H1 (cell line): ENCODE data around the gene SPHK1. TPM values are rescaled to one million over a fixed set of nuclear protein-coding genes. Genes with fewer than 3 reads are reported as not detected.

Experiments
- CREB1 ChIP-seq: IDR thresholded peaks from 2 replicates; pipeline ENCODE4 v1.6.1; 2012; ENCODE audit warnings: inconsistent platforms
- EZH2 ChIP-seq: fragments of 200-600 bp; sonication (generic); IDR thresholded peaks from 2 replicates; pipeline ENCODE4 v1.7.1; 2012; ENCODE audit warnings: low read depth, mild to moderate bottlenecking, moderate library complexity, low read length, inconsistent platforms; ENCODE audit not compliant: severe bottlenecking
- FOSL1 ChIP-seq: IDR thresholded peaks from 2 replicates; pipeline ENCODE4 v1.6.1; 2011; ENCODE audit warnings: mild to moderate bottlenecking, low read depth, low read length, moderate library complexity; ENCODE audit not compliant: insufficient read depth
- NRF1 ChIP-seq: IDR thresholded peaks from 2 replicates; pipeline ENCODE4 v1.6.1; 2011; ENCODE audit warnings: mild to moderate bottlenecking, low read depth, low read length, improper control_type of control experiment
- RNF2 ChIP-seq: fragments of 200-900, 300-1000 bp; sonication (generic); IDR thresholded peaks from 2 replicates; pipeline ENCODE4 v1.7.1; 2016; ENCODE audit warnings: borderline replicate concordance, low read depth, mild to moderate bottlenecking, antibody characterized with exemption, low read length; ENCODE audit not compliant: poor library complexity, severe bottlenecking; ENCODE audit errors: missing control alignments
- SIRT6 ChIP-seq: IDR thresholded peaks from one replicate; pipeline ENCODE4 v1.7.1; 2012; ENCODE audit warnings: low read length, inconsistent platforms
- SIX5 ChIP-seq: IDR thresholded peaks from 2 replicates; pipeline ENCODE4 v1.6.1; 2011; ENCODE audit warnings: mild to moderate bottlenecking, low read depth, low read length
- polyA plus RNA-seq, 7 experiments: library from polyadenylated mRNA; depleted of rRNA in 3 of 7; stranded (reverse) in 5 of 7; unstranded in 2 of 7; fragments of >200 nt in 5 of 7; fragments of 200-250 nt in 2 of 7; gene quantifications; 1 replicate in 5 of 7; 2 replicates in 1 of 7; 4 replicates in 1 of 7; pipeline versions ENCODE4 v1.2.1 to v1.2.3, GENCODE V29; 2011 to 2013; ENCODE audit warnings: missing spikeins in 2 of 7, mixed read lengths in 2 of 7
- total RNA-seq: library from RNA; stranded (reverse); fragmentation: NEBNext Ultra II Directional; extraction: Animal tissue kit (Norgen Biotek cat#: 25700); gene quantifications from 2 replicates; pipeline ENCODE4 v1.2.1, GENCODE V29; 2021
- TF ChIP-seq, protein P1 (sequence below): fragments of 300-600 bp; sonication (generic); IDR thresholded peaks from 2 replicates; pipeline ENCODE4 v1.7.1; 2012; ENCODE audit warnings: low read length, moderate library complexity, mild to moderate bottlenecking, inconsistent platforms; ENCODE audit not compliant: insufficient replicate concordance

Gene SPHK1
- total and polyA plus RNA-seq, 2 of the 8 experiments (the other 6 are each of a cell fraction or from before 2014, with no cell fraction given), result 2.4 TPM

DNA sequence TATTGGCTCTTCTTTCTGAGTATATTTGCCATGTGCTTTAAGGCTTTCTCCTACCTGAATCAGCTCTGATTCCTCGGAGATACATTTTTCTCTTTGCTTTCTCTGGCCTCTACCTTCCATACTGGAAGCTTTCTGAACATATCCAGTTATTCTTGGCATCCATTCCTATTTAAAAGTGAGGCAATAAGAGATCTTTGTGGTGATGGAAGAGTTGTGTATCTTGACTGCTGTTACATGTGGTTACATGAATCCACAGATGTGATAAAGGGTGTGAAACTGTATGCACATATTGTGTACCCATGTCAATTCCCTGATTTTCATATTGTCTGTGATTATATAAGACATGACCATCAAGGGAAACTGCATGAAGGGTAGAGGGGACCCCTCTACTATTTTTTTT is 44.1 kb downstream of the SPHK1 start (continued):
- TF ChIP-seq, protein P1, sequence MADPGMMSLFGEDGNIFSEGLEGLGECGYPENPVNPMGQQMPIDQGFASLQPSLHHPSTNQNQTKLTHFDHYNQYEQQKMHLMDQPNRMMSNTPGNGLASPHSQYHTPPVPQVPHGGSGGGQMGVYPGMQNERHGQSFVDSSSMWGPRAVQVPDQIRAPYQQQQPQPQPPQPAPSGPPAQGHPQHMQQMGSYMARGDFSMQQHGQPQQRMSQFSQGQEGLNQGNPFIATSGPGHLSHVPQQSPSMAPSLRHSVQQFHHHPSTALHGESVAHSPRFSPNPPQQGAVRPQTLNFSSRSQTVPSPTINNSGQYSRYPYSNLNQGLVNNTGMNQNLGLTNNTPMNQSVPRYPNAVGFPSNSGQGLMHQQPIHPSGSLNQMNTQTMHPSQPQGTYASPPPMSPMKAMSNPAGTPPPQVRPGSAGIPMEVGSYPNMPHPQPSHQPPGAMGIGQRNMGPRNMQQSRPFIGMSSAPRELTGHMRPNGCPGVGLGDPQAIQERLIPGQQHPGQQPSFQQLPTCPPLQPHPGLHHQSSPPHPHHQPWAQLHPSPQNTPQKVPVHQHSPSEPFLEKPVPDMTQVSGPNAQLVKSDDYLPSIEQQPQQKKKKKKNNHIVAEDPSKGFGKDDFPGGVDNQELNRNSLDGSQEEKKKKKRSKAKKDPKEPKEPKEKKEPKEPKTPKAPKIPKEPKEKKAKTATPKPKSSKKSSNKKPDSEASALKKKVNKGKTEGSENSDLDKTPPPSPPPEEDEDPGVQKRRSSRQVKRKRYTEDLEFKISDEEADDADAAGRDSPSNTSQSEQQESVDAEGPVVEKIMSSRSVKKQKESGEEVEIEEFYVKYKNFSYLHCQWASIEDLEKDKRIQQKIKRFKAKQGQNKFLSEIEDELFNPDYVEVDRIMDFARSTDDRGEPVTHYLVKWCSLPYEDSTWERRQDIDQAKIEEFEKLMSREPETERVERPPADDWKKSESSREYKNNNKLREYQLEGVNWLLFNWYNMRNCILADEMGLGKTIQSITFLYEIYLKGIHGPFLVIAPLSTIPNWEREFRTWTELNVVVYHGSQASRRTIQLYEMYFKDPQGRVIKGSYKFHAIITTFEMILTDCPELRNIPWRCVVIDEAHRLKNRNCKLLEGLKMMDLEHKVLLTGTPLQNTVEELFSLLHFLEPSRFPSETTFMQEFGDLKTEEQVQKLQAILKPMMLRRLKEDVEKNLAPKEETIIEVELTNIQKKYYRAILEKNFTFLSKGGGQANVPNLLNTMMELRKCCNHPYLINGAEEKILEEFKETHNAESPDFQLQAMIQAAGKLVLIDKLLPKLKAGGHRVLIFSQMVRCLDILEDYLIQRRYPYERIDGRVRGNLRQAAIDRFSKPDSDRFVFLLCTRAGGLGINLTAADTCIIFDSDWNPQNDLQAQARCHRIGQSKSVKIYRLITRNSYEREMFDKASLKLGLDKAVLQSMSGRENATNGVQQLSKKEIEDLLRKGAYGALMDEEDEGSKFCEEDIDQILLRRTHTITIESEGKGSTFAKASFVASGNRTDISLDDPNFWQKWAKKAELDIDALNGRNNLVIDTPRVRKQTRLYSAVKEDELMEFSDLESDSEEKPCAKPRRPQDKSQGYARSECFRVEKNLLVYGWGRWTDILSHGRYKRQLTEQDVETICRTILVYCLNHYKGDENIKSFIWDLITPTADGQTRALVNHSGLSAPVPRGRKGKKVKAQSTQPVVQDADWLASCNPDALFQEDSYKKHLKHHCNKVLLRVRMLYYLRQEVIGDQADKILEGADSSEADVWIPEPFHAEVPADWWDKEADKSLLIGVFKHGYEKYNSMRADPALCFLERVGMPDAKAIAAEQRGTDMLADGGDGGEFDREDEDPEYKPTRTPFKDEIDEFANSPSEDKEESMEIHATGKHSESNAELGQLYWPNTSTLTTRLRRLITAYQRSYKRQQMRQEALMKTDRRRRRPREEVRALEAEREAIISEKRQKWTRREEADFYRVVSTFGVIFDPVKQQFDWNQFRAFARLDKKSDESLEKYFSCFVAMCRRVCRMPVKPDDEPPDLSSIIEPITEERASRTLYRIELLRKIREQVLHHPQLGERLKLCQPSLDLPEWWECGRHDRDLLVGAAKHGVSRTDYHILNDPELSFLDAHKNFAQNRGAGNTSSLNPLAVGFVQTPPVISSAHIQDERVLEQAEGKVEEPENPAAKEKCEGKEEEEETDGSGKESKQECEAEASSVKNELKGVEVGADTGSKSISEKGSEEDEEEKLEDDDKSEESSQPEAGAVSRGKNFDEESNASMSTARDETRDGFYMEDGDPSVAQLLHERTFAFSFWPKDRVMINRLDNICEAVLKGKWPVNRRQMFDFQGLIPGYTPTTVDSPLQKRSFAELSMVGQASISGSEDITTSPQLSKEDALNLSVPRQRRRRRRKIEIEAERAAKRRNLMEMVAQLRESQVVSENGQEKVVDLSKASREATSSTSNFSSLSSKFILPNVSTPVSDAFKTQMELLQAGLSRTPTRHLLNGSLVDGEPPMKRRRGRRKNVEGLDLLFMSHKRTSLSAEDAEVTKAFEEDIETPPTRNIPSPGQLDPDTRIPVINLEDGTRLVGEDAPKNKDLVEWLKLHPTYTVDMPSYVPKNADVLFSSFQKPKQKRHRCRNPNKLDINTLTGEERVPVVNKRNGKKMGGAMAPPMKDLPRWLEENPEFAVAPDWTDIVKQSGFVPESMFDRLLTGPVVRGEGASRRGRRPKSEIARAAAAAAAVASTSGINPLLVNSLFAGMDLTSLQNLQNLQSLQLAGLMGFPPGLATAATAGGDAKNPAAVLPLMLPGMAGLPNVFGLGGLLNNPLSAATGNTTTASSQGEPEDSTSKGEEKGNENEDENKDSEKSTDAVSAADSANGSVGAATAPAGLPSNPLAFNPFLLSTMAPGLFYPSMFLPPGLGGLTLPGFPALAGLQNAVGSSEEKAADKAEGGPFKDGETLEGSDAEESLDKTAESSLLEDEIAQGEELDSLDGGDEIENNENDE, result no peak
- TF ChIP-seq RNF2 (no peak), FOSL1 (no peak), CREB1 (no peak), SIX5 (no peak), NRF1 (no peak), EZH2 (no peak), SIRT6 (no peak)
- TF ChIP-seq, all 59 proteins: peak for 0
